ENCODE data around the gene RNASE7.

DNA sequence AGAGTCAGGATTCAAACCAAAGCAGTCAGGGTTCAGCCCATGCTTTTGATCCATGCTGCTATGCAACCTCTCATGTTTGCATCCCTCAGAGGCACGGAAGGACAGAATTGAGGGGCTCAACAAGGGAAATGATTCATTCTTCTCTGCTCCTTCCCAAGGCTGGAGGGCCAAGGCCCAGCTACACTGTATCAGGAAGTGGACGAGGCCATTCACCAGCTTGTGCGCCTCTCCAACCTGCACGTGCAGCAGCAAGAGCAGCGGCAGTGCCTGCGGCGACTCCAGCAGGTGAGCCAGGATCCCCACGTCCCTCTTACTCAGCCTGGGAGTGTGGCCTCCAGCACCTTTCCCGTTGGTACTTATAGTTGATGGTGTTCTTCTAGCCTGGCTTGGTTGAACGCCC is 36.6 kb downstream of the RNASE7 start:
- TF ChIP-seq, protein P1, sequence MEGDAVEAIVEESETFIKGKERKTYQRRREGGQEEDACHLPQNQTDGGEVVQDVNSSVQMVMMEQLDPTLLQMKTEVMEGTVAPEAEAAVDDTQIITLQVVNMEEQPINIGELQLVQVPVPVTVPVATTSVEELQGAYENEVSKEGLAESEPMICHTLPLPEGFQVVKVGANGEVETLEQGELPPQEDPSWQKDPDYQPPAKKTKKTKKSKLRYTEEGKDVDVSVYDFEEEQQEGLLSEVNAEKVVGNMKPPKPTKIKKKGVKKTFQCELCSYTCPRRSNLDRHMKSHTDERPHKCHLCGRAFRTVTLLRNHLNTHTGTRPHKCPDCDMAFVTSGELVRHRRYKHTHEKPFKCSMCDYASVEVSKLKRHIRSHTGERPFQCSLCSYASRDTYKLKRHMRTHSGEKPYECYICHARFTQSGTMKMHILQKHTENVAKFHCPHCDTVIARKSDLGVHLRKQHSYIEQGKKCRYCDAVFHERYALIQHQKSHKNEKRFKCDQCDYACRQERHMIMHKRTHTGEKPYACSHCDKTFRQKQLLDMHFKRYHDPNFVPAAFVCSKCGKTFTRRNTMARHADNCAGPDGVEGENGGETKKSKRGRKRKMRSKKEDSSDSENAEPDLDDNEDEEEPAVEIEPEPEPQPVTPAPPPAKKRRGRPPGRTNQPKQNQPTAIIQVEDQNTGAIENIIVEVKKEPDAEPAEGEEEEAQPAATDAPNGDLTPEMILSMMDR (IDR thresholded peaks at IDR 0.05; ENCODE audit: low read depth, low read length, poor library complexity, severe bottlenecking): no peak
- no peak for TF ChIP-seq EZH2phosphoT487 (IDR thresholded peaks at IDR 0.05; ENCODE audit: borderline replicate concordance, low read length)

Data from DOHH2 (cell line).